Measurements from ENCODE around the gene LLPH. TPM values are rescaled to one million over a fixed set of nuclear protein-coding genes. Genes with fewer than 3 reads are reported as not detected.

LLPH gene
- polyA plus RNA-seq, 1 donor (not counting 4 experiments of a cell fraction or from before 2014, with no cell fraction given) = 36.6 TPM

GRCh38 chr12:66163289-66163688, 32.7 kb upstream of the LLPH start:
- H3K4me1 ChIP-seq (ENCODE audit: control insufficient read depth, extremely low read depth, insufficient read depth, low read length) = peaks cover under 1% of the 10 kb centered on the region
- DNase-seq (ENCODE audit: low read depth, low spot score) (no peak), FAIRE-seq (no peak)
- dilution Hi-C loops (cut with MboI; ENCODE audit: extremely low pct_ligation_motif_present, low sequenced_read_pairs) = no loop called here
- H3K27ac ChIP-seq (ENCODE audit: control insufficient read depth, insufficient read depth, low read length) = no peak overlapping the region
- peaks cover 0 to 2% of the 10 kb centered on the region in 2 experiments for H3K36me3 ChIP-seq (ENCODE audit: control insufficient read depth in 2 of 2, extremely low read depth in 1 of 2, insufficient read depth in 2 of 2, low read length in 2 of 2)
- H3K9me1 ChIP-seq (ENCODE audit: control insufficient read depth, extremely low read depth, insufficient read depth, low read length) = no peaks in the 10 kb centered on the region
- no peaks in the 10 kb centered on the region for H3K27me3 ChIP-seq (ENCODE audit: control insufficient read depth, extremely low read depth, insufficient read depth, low read length)
- H2AFZ ChIP-seq (ENCODE audit: control insufficient read depth, low read length) = no peak overlapping the region
- TF ChIP-seq EZH2 (IDR thresholded peaks at IDR 0.05; ENCODE audit: low read length) (no peak), CTCF (optimal IDR thresholded peaks at IDR 0.05 in 1 of 3, IDR thresholded peaks at IDR 0.05 in 1 of 3, conservative IDR thresholded peaks at IDR 0.05 in 1 of 3; ENCODE audit: extremely low read depth in 1 of 3, insufficient read depth in 2 of 3, low read length in 3 of 3) (no peak)
- H3K79me2 ChIP-seq (ENCODE audit: control insufficient read depth, insufficient read depth, low read length) = peaks cover 69% of the 10 kb centered on the region
- no peak overlapping the region for H3K9ac ChIP-seq (ENCODE audit: control insufficient read depth, extremely low read depth, insufficient read depth, low read length)
- no peaks in the 10 kb centered on the region for H3K9me3 ChIP-seq (ENCODE audit: control insufficient read depth, low read depth, low read length)
- H3K4me2 ChIP-seq (ENCODE audit: control insufficient read depth, extremely low read depth, insufficient read depth, low read depth, low read length) = no peak overlapping the region
- H3K4me3 ChIP-seq (ENCODE audit: control insufficient read depth in 2 of 3, extremely low read depth in 1 of 3, insufficient read depth in 2 of 3, low read depth in 1 of 3, low read length in 3 of 3) = no peak overlapping the region
- H4K20me1 ChIP-seq (ENCODE audit: control insufficient read depth, extremely low read depth, insufficient read depth, low read length) = no peaks in the 10 kb centered on the region

GRCh38 chr12:66162701-66163100, 32.2 kb upstream of the LLPH start:
- Histone ChIP-seq H4K20me1 (ENCODE audit: control insufficient read depth, extremely low read depth, insufficient read depth, low read length) (no peaks in the 10 kb centered on the region), H3K36me3 (ENCODE audit: control insufficient read depth in 2 of 2, extremely low read depth in 1 of 2, insufficient read depth in 2 of 2, low read length in 2 of 2) (peaks cover 0 to 2% of the 10 kb centered on the region in 2 experiments), H3K4me2 (ENCODE audit: control insufficient read depth, extremely low read depth, insufficient read depth, low read depth, low read length) (no peak overlapping the region), H3K9ac (ENCODE audit: control insufficient read depth, extremely low read depth, insufficient read depth, low read length) (no peak overlapping the region), H2AFZ (ENCODE audit: control insufficient read depth, low read length) (no peak overlapping the region), H3K27ac (ENCODE audit: control insufficient read depth, insufficient read depth, low read length) (no peak overlapping the region), H3K4me1 (ENCODE audit: control insufficient read depth, extremely low read depth, insufficient read depth, low read length) (no peaks in the 10 kb centered on the region), H3K4me3 (ENCODE audit: control insufficient read depth in 2 of 3, extremely low read depth in 1 of 3, insufficient read depth in 2 of 3, low read depth in 1 of 3, low read length in 3 of 3) (no peak overlapping the region), H3K79me2 (ENCODE audit: control insufficient read depth, insufficient read depth, low read length) (peaks cover 63% of the 10 kb centered on the region), H3K9me1 (ENCODE audit: control insufficient read depth, extremely low read depth, insufficient read depth, low read length) (no peaks in the 10 kb centered on the region), H3K27me3 (ENCODE audit: control insufficient read depth, extremely low read depth, insufficient read depth, low read length) (no peaks in the 10 kb centered on the region), H3K9me3 (ENCODE audit: control insufficient read depth, low read depth, low read length) (no peaks in the 10 kb centered on the region)
- FAIRE-seq (no peak), DNase-seq (ENCODE audit: low read depth, low spot score) (no peak)
- no peak for TF ChIP-seq EZH2 (IDR thresholded peaks at IDR 0.05; ENCODE audit: low read length)
- no peak for TF ChIP-seq CTCF (optimal IDR thresholded peaks at IDR 0.05 in 1 of 3, IDR thresholded peaks at IDR 0.05 in 1 of 3, conservative IDR thresholded peaks at IDR 0.05 in 1 of 3; ENCODE audit: extremely low read depth in 1 of 3, insufficient read depth in 2 of 3, low read length in 3 of 3)
- dilution Hi-C loops (cut with MboI; ENCODE audit: extremely low pct_ligation_motif_present, low sequenced_read_pairs) = no loop called here
